ENCODE measurements around the gene SUFU. TPM values are rescaled to one million over a fixed set of nuclear protein-coding genes. Genes with fewer than 3 reads are reported as not detected.

SUFU gene
- total RNA-seq, 1 donor from 2014 or later = 13.5 TPM

DNA sequence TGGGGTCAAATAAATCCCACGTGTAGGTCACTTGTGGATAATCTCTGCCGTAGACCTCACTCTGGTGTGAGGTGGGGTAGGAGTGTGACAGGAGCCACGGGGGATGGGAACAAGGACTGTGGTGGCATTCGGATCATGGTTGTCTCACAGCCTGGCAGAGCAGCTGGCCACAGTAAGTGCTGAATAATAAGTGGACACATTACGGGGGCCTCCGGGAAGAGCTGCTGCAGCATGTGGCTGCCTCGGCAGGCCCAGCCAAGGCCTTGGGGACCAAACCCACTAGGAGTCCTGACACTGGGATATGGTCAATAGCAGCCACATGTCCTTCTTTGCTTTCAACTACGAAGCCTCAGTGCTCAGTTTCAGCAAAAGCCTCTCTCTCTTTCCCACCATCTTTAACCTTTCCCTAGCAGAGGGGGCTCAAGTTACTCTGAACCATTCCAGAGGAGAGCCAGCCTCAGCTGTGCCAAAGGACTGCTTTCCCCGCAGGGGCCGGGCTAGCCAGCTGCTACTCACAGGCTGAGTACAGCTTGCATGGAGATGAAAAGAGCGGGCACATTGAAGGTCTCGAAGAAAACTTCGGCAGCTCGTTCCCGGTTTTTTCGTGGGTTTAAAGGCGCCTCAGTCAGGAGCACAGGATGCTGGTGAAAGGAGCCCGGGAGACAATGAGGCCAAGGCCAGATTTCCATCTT, 18.5 kb upstream of the SUFU start:
- no peak for TF ChIP-seq CTCF (IDR thresholded peaks at IDR 0.05)
- H3K9me3 ChIP-seq = no peaks in the 10 kb centered on the region
- H3K4me1 ChIP-seq = no peaks in the 10 kb centered on the region
- no peaks in the 10 kb centered on the region for H3K27me3 ChIP-seq
- peaks cover 100% of the 10 kb centered on the region for H3K36me3 ChIP-seq
- no peak overlapping the region for H3K4me3 ChIP-seq
- no peak overlapping the region for H3K27ac ChIP-seq
- DNase-seq (no peak), ATAC-seq (no peak)
- intact Hi-C loops (cut with DNase I) = no loop called here

DNA sequence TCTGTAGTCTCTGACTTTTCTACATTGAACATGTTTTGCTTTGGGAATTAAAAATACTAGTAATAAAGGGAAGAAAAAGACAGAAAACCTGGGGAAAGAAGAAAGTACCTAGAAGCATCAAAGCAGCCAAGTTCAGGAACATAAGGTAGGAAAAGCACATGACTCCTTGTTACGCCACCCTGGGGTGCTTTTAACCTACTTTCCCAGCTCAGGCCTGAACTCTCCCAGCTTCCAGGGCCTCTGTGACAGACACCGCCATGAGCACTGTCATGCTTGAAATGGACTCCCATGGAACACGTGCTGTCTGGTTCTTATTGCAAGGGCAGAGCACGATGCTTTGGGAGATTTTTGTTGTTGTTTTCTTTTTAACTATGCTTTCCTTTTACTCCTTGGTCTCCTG, 12.6 kb upstream of the SUFU start:
- TF ChIP-seq CTCF (IDR thresholded peaks at IDR 0.05) = no peak
- Histone ChIP-seq H3K9me3 (no peaks in the 10 kb centered on the region), H3K27me3 (no peaks in the 10 kb centered on the region), H3K36me3 (peaks cover 55% of the 10 kb centered on the region), H3K4me1 (peaks cover 18% of the 10 kb centered on the region), H3K4me3 (no peak overlapping the region), H3K27ac (peak overlapping the region; percentile 11)
- ATAC-seq (no peak), DNase-seq (no peak)
- intact Hi-C loops (cut with DNase I) = no loop called here

GRCh38 chr10:102492344-102492939, 11.3 kb upstream of the SUFU start:
- Histone ChIP-seq H3K36me3 (peaks cover 42% of the 10 kb centered on the region), H3K9me3 (no peaks in the 10 kb centered on the region), H3K4me1 (peaks cover 18% of the 10 kb centered on the region), H3K27ac (peak overlapping the region; percentile 67), H3K27me3 (no peaks in the 10 kb centered on the region), H3K4me3 (no peak overlapping the region)
- DNase-seq = no peak
- TF ChIP-seq CTCF (IDR thresholded peaks at IDR 0.05) = no peak
- peak; percentile 79 for ATAC-seq
- intact Hi-C loops (cut with DNase I) = no loop called here

DNA sequence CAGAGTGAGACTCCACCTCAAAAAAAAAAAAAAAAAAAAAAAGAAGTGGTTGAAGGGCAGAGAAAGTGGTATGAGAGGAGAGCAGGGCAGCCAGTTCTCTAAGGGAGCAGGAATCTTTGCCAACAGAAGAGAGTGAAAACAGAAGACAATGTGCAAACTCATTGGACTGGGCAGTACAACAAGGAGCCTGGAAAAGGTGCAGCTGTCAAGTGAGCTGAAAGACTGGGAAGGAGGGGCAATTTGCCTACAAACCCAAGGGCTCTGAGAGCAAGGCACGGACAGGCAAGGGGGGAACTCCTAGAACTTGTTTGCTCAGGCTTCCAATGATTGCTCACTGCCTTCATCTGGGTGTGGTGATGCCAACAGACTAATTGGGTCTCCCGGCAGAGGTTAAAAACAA, 10.8 kb upstream of the SUFU start:
- Histone ChIP-seq H3K4me1 (peaks cover 18% of the 10 kb centered on the region), H3K36me3 (peaks cover 36% of the 10 kb centered on the region), H3K4me3 (no peak overlapping the region), H3K27ac (peak overlapping the region; percentile 67), H3K9me3 (no peaks in the 10 kb centered on the region), H3K27me3 (no peaks in the 10 kb centered on the region)
- ATAC-seq (peak; percentile 85), DNase-seq (no peak)
- TF ChIP-seq CTCF (IDR thresholded peaks at IDR 0.05) = no peak
- intact Hi-C loops (cut with DNase I) = no loop called here

DNA sequence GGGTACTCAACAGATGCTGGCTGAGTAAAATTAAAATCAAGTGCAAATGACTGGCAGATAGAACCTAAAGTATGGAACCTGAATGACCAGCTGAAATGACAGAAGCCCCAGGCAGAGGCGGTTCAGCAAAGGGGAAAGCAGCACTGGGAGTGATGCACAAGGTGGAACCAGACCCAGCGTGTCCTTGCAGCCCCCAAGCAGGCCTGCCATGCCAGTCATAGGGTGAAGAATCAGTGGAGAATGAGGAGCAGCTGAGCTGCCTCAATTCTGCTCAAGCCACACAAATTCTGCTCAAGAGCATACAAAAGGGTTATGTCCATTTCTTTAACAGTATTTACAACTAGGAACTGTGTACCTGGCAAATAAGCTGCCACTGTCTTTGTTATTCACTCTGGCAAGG, 10.0 kb upstream of the SUFU start:
- intact Hi-C loops (cut with DNase I) = no loop called here
- H3K4me3 ChIP-seq = no peak overlapping the region
- no peaks in the 10 kb centered on the region for H3K27me3 ChIP-seq
- no peaks in the 10 kb centered on the region for H3K9me3 ChIP-seq
- no peak for DNase-seq
- no peak for TF ChIP-seq CTCF (IDR thresholded peaks at IDR 0.05)
- peaks cover 28% of the 10 kb centered on the region for H3K36me3 ChIP-seq
- peaks cover 24% of the 10 kb centered on the region for H3K4me1 ChIP-seq
- H3K27ac ChIP-seq = peak overlapping the region; percentile 51
- ATAC-seq = no peak
